T-helper 1 cell treated with Interleukin-12 subunit alpha and Interleukin-12 subunit beta and Interleukin-4 antibody, amounts not matched to agents 30 ng/mL and 1 ng/mL, for 36 hours (primary cell): ENCODE measurements around the gene NFE2L1. TPM values are rescaled to one million over a fixed set of nuclear protein-coding genes. Genes with fewer than 3 reads are reported as not detected.

Experiments
- intact Hi-C: fragments of 100-400 bp; cut with micrococcal nuclease; formaldehyde crosslinking; loops from one replicate; pipeline ENCODE4 v1.15.1; 2024
- total RNA-seq: library from RNA; stranded (reverse); gene quantifications from 2 replicates; pipeline ENCODE4 v1.2.3, GENCODE V29; 2022

The NFE2L1 gene
- total RNA-seq, 1 donor from 2014 or later: 64.8 TPM

GRCh38 chr17:48045316-48046001 is 2.7 kb upstream of the NFE2L1 start:
- intact Hi-C loops: loop anchor here (5.0 kb wide), 2 partner anchors 382 to 847 kb away; partner anchors contain the start of gene ATP5MC1

GRCh38 chr17:48046296-48046695 is 1.9 kb upstream of the NFE2L1 start:
- intact Hi-C loops: loop anchor here (5.0 kb wide), 2 partner anchors 381 to 846 kb away; partner anchors contain the start of gene ATP5MC1

GRCh38 chr17:48047113-48047740 is 932 bp upstream of the NFE2L1 start:
- intact Hi-C loops: loop anchor here (1.0 to 5.0 kb wide), 3 partner anchors 9 to 845 kb away; partner anchors contain the start of gene ATP5MC1

GRCh38 chr17:48048384-48049126 is 396 bp downstream of the NFE2L1 start:
- intact Hi-C loops: loop anchor here (1.0 to 5.0 kb wide), 13 partner anchors 23 to 1854 kb away; partner anchors contain the start of genes ATP5MC1, CBX1, LRRC46 and MRPL10

GRCh38 chr17:48051283-48051682 is 3.1 kb downstream of the NFE2L1 start:
- intact Hi-C loops: no loop called here

GRCh38 chr17:48051706-48052486 is 3.7 kb downstream of the NFE2L1 start:
- intact Hi-C loops: no loop called here

GRCh38 chr17:48052956-48053757 is 5.0 kb downstream of the NFE2L1 start:
- intact Hi-C loops: no loop called here

GRCh38 chr17:48053758-48054237 is 5.6 kb downstream of the NFE2L1 start:
- intact Hi-C loops: no loop called here

- intact Hi-C loops: loop anchor here (1.0 kb wide), 1 partner anchor 43 kb away; no protein-coding TSS in a partner anchor
Measured at GRCh38 chr17:48054238-48055185, 6.4 kb downstream of the NFE2L1 start.

- intact Hi-C loops: loop anchor here (1.0 kb wide), 1 partner anchor 42 kb away; no protein-coding TSS in a partner anchor
Measured at GRCh38 chr17:48055531-48056245, 7.5 kb downstream of the NFE2L1 start.

GRCh38 chr17:48056246-48056745 is 8.1 kb downstream of the NFE2L1 start:
- intact Hi-C loops: no loop called here

GRCh38 chr17:48056879-48057278 is 8.7 kb downstream of the NFE2L1 start:
- intact Hi-C loops: no loop called here

GRCh38 chr17:48057626-48058025 is 9.5 kb downstream of the NFE2L1 start:
- intact Hi-C loops: no loop called here

GRCh38 chr17:48058393-48059124 is 10.4 kb downstream of the NFE2L1 start:
- intact Hi-C loops: no loop called here

GRCh38 chr17:48059125-48059668 is 11.0 kb downstream of the NFE2L1 start:
- intact Hi-C loops: no loop called here

- intact Hi-C loops: no loop called here
Measured at GRCh38 chr17:48060249-48060648, 12.1 kb downstream of the NFE2L1 start.

- intact Hi-C loops: no loop called here
Measured at GRCh38 chr17:48062273-48062672, 14.1 kb downstream of the NFE2L1 start.
